Progenitor cell of endocrine pancreas (in vitro differentiated cells): Measurements from ENCODE around the gene TSPAN5. TPM values are rescaled to one million over a fixed set of nuclear protein-coding genes. Genes with fewer than 3 reads are reported as not detected.

Experiments
- DNase-seq: peaks from one replicate; pipeline ENCODE4 v3.0.0; 2021; ENCODE audit warnings: low spot score; ENCODE audit not compliant: unreplicated experiment
- H3K27ac Mint-ChIP-seq: 2 replicates; pipeline ENCODE4 v1.8.0; 2021; ENCODE audit warnings: mild to moderate bottlenecking, moderate library complexity, mixed read lengths
- H3K27me3 Mint-ChIP-seq: 2 replicates; pipeline ENCODE4 v1.8.0; 2021; ENCODE audit warnings: mixed read lengths
- H3K36me3 Mint-ChIP-seq: 2 replicates; pipeline ENCODE4 v1.8.0; 2022; ENCODE audit warnings: mixed read lengths; ENCODE audit not compliant: insufficient read depth
- H3K4me1 Mint-ChIP-seq: 2 replicates; pipeline ENCODE4 v1.8.0; 2021; ENCODE audit warnings: low read depth, mixed read lengths
- H3K4me3 Mint-ChIP-seq: 2 replicates; pipeline ENCODE4 v1.8.0; 2021; ENCODE audit warnings: low read depth, mild to moderate bottlenecking, moderate library complexity, mixed read lengths
- H3K9me3 Mint-ChIP-seq: 2 replicates; pipeline ENCODE4 v1.8.0; 2021; ENCODE audit warnings: low read depth, mixed read lengths
- total RNA-seq: library from RNA; stranded (reverse); gene quantifications from 2 replicates; pipeline ENCODE4 v1.2.1, GENCODE V29; 2021
- TF ChIP-seq, protein P1 (sequence below): fragments of 200-600 bp; sonication (generic); IDR thresholded peaks from one replicate; pipeline ENCODE4 v1.5.0; 2021; ENCODE audit warnings: antibody characterized with exemption, mild to moderate bottlenecking; ENCODE audit not compliant: unreplicated experiment

TSPAN5 gene
- total RNA-seq, 1 donor from 2014 or later: 6.1 TPM

DNA sequence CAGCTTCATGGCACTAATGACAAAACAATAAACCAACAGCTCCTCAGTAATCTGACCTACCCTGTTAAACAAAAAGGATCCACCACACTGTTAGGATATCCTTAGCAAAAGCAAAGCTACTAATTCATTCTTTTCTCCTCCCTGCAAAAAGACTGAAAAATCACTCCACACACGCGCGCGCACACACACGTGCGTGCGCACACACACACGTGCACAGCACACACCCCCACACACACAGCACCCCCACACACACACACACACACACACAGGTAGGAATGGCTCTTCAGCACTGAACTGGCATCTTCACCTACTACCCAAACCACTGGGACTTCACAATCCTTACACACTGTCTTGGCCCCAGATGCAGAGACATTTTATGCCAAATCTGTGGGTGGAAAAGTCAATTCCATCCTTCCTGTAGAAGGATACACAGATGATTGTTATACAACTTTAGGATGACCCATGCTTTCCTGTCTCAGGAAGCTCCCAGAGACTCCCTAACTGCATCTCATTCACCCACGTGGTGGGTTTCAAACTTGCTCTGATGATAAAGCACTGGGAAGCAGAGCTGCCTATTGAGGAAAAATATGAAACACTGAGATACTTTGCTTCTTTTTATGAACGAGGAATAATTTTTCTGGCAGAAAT, 102.5 kb downstream of the TSPAN5 start:
- no peak overlapping the region for H3K4me3 Mint-ChIP-seq
- H3K27me3 Mint-ChIP-seq: no peaks in the 10 kb centered on the region
- peaks cover 6% of the 10 kb centered on the region for H3K9me3 Mint-ChIP-seq
- no peak overlapping the region for H3K27ac Mint-ChIP-seq
- DNase-seq: no peak
- TF ChIP-seq, protein P1, sequence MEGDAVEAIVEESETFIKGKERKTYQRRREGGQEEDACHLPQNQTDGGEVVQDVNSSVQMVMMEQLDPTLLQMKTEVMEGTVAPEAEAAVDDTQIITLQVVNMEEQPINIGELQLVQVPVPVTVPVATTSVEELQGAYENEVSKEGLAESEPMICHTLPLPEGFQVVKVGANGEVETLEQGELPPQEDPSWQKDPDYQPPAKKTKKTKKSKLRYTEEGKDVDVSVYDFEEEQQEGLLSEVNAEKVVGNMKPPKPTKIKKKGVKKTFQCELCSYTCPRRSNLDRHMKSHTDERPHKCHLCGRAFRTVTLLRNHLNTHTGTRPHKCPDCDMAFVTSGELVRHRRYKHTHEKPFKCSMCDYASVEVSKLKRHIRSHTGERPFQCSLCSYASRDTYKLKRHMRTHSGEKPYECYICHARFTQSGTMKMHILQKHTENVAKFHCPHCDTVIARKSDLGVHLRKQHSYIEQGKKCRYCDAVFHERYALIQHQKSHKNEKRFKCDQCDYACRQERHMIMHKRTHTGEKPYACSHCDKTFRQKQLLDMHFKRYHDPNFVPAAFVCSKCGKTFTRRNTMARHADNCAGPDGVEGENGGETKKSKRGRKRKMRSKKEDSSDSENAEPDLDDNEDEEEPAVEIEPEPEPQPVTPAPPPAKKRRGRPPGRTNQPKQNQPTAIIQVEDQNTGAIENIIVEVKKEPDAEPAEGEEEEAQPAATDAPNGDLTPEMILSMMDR: no peak
- H3K4me1 Mint-ChIP-seq: peaks cover 2% of the 10 kb centered on the region
- no peaks in the 10 kb centered on the region for H3K36me3 Mint-ChIP-seq

- H3K9me3 Mint-ChIP-seq: peaks cover 15% of the 10 kb centered on the region
- no peaks in the 10 kb centered on the region for H3K27me3 Mint-ChIP-seq
- no peak overlapping the region for H3K27ac Mint-ChIP-seq
- H3K36me3 Mint-ChIP-seq: peaks cover 2% of the 10 kb centered on the region
- no peaks in the 10 kb centered on the region for H3K4me1 Mint-ChIP-seq
- no peak overlapping the region for H3K4me3 Mint-ChIP-seq
- DNase-seq: no peak
- TF ChIP-seq, protein P1: no peak
These were observed 111.4 kb downstream of the TSPAN5 start for GRCh38 chr4:98546910-98547594.

DNA sequence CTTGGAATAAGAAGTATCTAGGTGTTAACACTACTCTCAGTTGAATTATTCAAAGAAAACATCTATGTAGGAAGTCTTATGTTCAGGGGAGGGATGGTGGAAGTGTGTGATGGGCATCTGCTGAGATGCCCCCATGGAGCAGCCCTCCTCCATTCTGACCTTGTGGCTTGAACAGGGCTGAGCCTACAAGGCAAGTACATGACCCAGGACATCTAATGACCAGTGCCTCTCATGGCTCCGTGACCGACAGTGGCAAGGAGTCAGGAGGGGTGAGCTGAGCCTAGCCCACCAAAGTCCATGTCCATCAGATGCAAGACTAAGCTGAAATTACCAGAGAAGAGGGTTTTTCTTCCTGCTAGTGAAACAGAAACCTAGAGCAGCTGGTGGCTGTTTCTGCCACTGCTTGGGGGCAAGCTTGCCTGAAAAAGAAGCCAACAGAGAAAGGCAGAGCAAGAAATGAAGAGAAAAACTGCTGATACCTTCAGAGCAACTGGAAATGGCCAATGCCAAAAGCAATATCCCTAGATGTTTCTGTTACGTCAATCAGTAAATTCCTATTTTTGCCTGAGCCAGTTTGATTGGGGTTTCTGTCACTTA, 113.5 kb downstream of the TSPAN5 start:
- no peak overlapping the region for H3K27ac Mint-ChIP-seq
- no peak for DNase-seq
- H3K4me1 Mint-ChIP-seq: no peaks in the 10 kb centered on the region
- peaks cover 2% of the 10 kb centered on the region for H3K9me3 Mint-ChIP-seq
- no peaks in the 10 kb centered on the region for H3K36me3 Mint-ChIP-seq
- TF ChIP-seq, protein P1: no peak
- H3K4me3 Mint-ChIP-seq: no peak overlapping the region
- no peaks in the 10 kb centered on the region for H3K27me3 Mint-ChIP-seq

GRCh38 chr4:98544141-98544817, 114.1 kb downstream of the TSPAN5 start:
- H3K27ac Mint-ChIP-seq: no peak overlapping the region

More at GRCh38 chr4:98544141-98544817, 114.1 kb downstream of the TSPAN5 start:
- Mint-ChIP-seq H3K36me3 (no peaks in the 10 kb centered on the region), H3K4me3 (no peak overlapping the region), H3K27me3 (no peaks in the 10 kb centered on the region), H3K4me1 (no peaks in the 10 kb centered on the region), H3K9me3 (no peaks in the 10 kb centered on the region)
- TF ChIP-seq, protein P1: no peak
- DNase-seq: no peak
